Neural cell (in vitro differentiated cells): ENCODE measurements around the gene IST1. TPM values are rescaled to one million over a fixed set of nuclear protein-coding genes. Genes with fewer than 3 reads are reported as not detected.

Experiments
- H2AFZ ChIP-seq: fragments of 200-600, 300-800 bp; sonication (generic), shearing (Covaris generic); 2 replicates; pipeline ENCODE4 v1.6.0; 2014; ENCODE audit warnings: low read depth, mild to moderate bottlenecking, antibody characterized with exemption, low read length, moderate library complexity
- H3F3A ChIP-seq: fragments of 200-600 bp; shearing (Covaris generic); 2 replicates; pipeline ENCODE4 v1.6.1; 2016; ENCODE audit warnings: mild to moderate bottlenecking, moderate library complexity, mixed read lengths, antibody characterized with exemption, low read length; ENCODE audit not compliant: insufficient read depth, poor library complexity, severe bottlenecking
- H3K27ac ChIP-seq: fragments of 200-600, 300-800 bp; sonication (generic), shearing (Covaris generic); 2 replicates; pipeline ENCODE4 v1.5.1; 2014; ENCODE audit warnings: mild to moderate bottlenecking, low read length, moderate library complexity
- H3K27me3 ChIP-seq: fragments of 300-800, 200-600 bp; sonication (generic), shearing (Covaris generic); 2 replicates; pipeline ENCODE4 v1.6.0; 2014; ENCODE audit warnings: mild to moderate bottlenecking, low read depth, low read length, moderate library complexity; ENCODE audit not compliant: insufficient read depth
- H3K36me3 ChIP-seq: fragments of 300-800, 200-600 bp; sonication (generic), shearing (Covaris generic); 2 replicates; pipeline ENCODE4 v1.5.1; 2014; ENCODE audit warnings: mild to moderate bottlenecking, antibody characterized with exemption, low read length, moderate library complexity; ENCODE audit not compliant: insufficient read depth
- H3K4me2 ChIP-seq: fragments of 300-800, 200-600 bp; sonication (generic), shearing (Covaris generic); 2 replicates; pipeline ENCODE4 v1.6.0; 2014; ENCODE audit warnings: mild to moderate bottlenecking, low read length
- H3K4me3 ChIP-seq: fragments of 300-800, 200-600 bp; sonication (generic), shearing (Covaris generic); 2 replicates; pipeline ENCODE4 v1.5.1; 2014; ENCODE audit warnings: mild to moderate bottlenecking, low read length, moderate library complexity
- H3K79me2 ChIP-seq: fragments of 200-600 bp; shearing (Covaris generic); replicated peaks from 2 replicates; pipeline ENCODE4 v1.6.0; 2014; ENCODE audit warnings: mild to moderate bottlenecking, low read length, moderate library complexity; ENCODE audit not compliant: insufficient read depth
- H3K9ac ChIP-seq: fragments of 300-800, 200-600 bp; sonication (generic), shearing (Covaris generic); 2 replicates; pipeline ENCODE4 v1.6.1; 2016; ENCODE audit warnings: mild to moderate bottlenecking, low read length, mixed read lengths
- H3K9me2 ChIP-seq: fragments of 200-600 bp; shearing (Covaris generic); 2 replicates; pipeline ENCODE4 v1.6.1; 2016; ENCODE audit warnings: mild to moderate bottlenecking, low read length, mixed read lengths; ENCODE audit not compliant: insufficient read depth
- H3K9me3 ChIP-seq: fragments of 200-600, 300-800 bp; sonication (generic), shearing (Covaris generic); 2 replicates; pipeline ENCODE4 v1.6.1; 2016; ENCODE audit warnings: mild to moderate bottlenecking, mixed run types, low read length, moderate library complexity, mixed read lengths
- H4K20me1 ChIP-seq: fragments of 200-600 bp; shearing (Covaris generic); 2 replicates; pipeline ENCODE4 v1.6.1; 2016; ENCODE audit warnings: mild to moderate bottlenecking, mixed run types; ENCODE audit not compliant: insufficient read depth
- EP300 ChIP-seq: fragments of 450-650 bp; conservative IDR thresholded peaks from 2 replicates; pipeline ENCODE4 v1.6.1; 2014; ENCODE audit warnings: antibody characterized with exemption, mild to moderate bottlenecking, moderate library complexity; ENCODE audit not compliant: poor library complexity, severe bottlenecking
- EZH2 ChIP-seq: fragments of 200-600, 300-800 bp; shearing (Covaris generic), sonication (generic); IDR thresholded peaks from 2 replicates; pipeline ENCODE4 v1.6.1; 2014; ENCODE audit warnings: antibody characterized with exemption, low read length, borderline replicate concordance, mild to moderate bottlenecking; ENCODE audit not compliant: insufficient read depth, poor library complexity, severe bottlenecking
- MXI1 ChIP-seq: fragments of 450-650 bp; conservative IDR thresholded peaks from 2 replicates; pipeline ENCODE4 v1.6.1; 2014; ENCODE audit warnings: antibody characterized with exemption, mild to moderate bottlenecking; ENCODE audit not compliant: poor library complexity, severe bottlenecking
- POLR2AphosphoS5 ChIP-seq: IDR thresholded peaks from 2 replicates; pipeline ENCODE4 v1.6.1; 2012
- RAD21 ChIP-seq: fragments of 450-650 bp; conservative IDR thresholded peaks from 2 replicates; pipeline ENCODE4 v1.6.1; 2014; ENCODE audit warnings: antibody characterized with exemption, mild to moderate bottlenecking, moderate library complexity
- SMC3 ChIP-seq: fragments of 450-650 bp; conservative IDR thresholded peaks from 2 replicates; pipeline ENCODE4 v1.6.1; 2014; ENCODE audit warnings: antibody characterized with exemption, mild to moderate bottlenecking, moderate library complexity; ENCODE audit not compliant: poor library complexity
- TAF1 ChIP-seq: IDR thresholded peaks from 2 replicates; pipeline ENCODE4 v1.6.1; 2012; ENCODE audit warnings: low read depth
- polyA plus RNA-seq: library from polyadenylated mRNA; depleted of rRNA; stranded (reverse); fragments of >200 nt; gene quantifications from 2 replicates; pipeline ENCODE4 v1.2.3, GENCODE V29; 2014
- TF ChIP-seq, protein P1 (sequence below): fragments of 450-650 bp; IDR thresholded peaks from 2 replicates; pipeline ENCODE4 v1.5.1; 2014; ENCODE audit warnings: antibody characterized with exemption, mild to moderate bottlenecking, moderate library complexity; ENCODE audit not compliant: poor library complexity, severe bottlenecking
- TF ChIP-seq, protein P2 (sequence below): IDR thresholded peaks from 2 replicates; pipeline ENCODE4 v1.6.1; 2012; ENCODE audit warnings: borderline replicate concordance

The IST1 gene
- polyA plus RNA-seq, 1 donor from 2014 or later, result 389 TPM

DNA sequence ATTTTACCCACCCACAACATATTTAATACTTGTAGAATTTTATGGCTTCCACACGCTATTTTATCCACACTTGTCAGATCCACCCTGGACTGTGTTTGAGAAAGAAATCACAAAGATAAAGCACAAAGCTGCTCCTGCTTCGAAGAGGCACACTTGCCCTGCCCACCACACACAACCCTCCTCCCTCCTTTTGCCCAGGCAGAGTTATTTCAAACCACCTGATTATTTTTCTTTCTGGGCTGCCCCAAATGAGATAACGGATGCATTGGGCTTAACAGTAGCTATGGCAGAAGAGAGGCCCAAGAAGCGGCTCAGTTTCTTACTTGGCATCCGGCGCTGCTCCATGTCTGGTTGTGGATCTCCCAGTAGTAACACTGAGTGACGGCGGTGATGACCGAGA, 77.7 kb downstream of the IST1 start:
- Histone ChIP-seq H2AFZ (no peak overlapping the region), H3K9me3 (no peaks in the 10 kb centered on the region), H3K79me2 (no peaks in the 10 kb centered on the region), H3K9ac (no peak overlapping the region), H3K4me3 (no peak overlapping the region), H3K27ac (no peak overlapping the region), H3K27me3 (no peaks in the 10 kb centered on the region), H4K20me1 (no peaks in the 10 kb centered on the region), H3K4me2 (no peak overlapping the region), H3K9me2 (no peaks in the 10 kb centered on the region), H3K36me3 (no peaks in the 10 kb centered on the region), H3F3A (no peaks in the 10 kb centered on the region)
- TF ChIP-seq, protein P1, sequence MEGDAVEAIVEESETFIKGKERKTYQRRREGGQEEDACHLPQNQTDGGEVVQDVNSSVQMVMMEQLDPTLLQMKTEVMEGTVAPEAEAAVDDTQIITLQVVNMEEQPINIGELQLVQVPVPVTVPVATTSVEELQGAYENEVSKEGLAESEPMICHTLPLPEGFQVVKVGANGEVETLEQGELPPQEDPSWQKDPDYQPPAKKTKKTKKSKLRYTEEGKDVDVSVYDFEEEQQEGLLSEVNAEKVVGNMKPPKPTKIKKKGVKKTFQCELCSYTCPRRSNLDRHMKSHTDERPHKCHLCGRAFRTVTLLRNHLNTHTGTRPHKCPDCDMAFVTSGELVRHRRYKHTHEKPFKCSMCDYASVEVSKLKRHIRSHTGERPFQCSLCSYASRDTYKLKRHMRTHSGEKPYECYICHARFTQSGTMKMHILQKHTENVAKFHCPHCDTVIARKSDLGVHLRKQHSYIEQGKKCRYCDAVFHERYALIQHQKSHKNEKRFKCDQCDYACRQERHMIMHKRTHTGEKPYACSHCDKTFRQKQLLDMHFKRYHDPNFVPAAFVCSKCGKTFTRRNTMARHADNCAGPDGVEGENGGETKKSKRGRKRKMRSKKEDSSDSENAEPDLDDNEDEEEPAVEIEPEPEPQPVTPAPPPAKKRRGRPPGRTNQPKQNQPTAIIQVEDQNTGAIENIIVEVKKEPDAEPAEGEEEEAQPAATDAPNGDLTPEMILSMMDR, result no peak
- TF ChIP-seq MXI1 (no peak), RAD21 (no peak), POLR2AphosphoS5 (no peak), EP300 (no peak), SMC3 (no peak), TAF1 (no peak), EZH2 (no peak)
- TF ChIP-seq, protein P2, sequence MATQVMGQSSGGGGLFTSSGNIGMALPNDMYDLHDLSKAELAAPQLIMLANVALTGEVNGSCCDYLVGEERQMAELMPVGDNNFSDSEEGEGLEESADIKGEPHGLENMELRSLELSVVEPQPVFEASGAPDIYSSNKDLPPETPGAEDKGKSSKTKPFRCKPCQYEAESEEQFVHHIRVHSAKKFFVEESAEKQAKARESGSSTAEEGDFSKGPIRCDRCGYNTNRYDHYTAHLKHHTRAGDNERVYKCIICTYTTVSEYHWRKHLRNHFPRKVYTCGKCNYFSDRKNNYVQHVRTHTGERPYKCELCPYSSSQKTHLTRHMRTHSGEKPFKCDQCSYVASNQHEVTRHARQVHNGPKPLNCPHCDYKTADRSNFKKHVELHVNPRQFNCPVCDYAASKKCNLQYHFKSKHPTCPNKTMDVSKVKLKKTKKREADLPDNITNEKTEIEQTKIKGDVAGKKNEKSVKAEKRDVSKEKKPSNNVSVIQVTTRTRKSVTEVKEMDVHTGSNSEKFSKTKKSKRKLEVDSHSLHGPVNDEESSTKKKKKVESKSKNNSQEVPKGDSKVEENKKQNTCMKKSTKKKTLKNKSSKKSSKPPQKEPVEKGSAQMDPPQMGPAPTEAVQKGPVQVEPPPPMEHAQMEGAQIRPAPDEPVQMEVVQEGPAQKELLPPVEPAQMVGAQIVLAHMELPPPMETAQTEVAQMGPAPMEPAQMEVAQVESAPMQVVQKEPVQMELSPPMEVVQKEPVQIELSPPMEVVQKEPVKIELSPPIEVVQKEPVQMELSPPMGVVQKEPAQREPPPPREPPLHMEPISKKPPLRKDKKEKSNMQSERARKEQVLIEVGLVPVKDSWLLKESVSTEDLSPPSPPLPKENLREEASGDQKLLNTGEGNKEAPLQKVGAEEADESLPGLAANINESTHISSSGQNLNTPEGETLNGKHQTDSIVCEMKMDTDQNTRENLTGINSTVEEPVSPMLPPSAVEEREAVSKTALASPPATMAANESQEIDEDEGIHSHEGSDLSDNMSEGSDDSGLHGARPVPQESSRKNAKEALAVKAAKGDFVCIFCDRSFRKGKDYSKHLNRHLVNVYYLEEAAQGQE, result no peak

DNA sequence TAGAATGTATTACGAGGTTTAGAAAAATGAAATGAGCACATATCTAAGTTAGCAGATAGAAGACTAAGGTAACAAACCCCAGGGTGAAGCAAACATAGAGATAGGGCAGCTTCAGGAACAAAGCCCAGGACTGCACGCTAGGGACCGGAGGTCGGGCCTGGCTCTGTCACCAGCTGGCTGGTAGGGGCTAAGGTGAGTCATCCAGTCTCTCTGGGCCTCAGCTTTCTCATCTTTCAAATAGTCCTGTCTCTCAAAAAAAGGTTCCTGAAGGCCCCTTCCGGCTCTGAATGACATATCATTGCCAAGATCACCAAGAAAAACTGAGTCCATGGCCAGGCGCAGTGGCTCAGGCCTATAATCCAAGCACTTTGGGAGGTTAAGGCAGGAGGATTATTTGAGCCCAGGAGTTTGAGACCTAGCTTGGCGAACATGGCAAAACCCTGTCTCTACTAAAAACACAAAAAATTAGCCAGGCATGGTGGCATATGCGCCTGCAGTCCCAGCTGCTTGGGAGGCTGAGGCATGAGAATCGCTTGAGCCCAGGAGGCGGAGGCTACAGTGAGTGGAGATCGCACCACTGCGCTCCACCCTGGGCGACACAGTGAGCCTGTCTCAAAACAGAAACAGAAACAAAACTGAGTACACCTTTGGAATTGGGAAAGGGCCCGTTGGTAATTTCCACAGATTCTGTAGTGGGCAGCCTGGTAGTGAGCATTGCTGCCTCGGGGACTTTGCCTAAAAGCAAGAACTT, 78.9 kb downstream of the IST1 start:
- Histone ChIP-seq H3K27me3 (no peaks in the 10 kb centered on the region), H3K4me3 (no peak overlapping the region), H4K20me1 (no peaks in the 10 kb centered on the region), H3F3A (no peaks in the 10 kb centered on the region), H3K79me2 (no peaks in the 10 kb centered on the region), H3K9me2 (no peaks in the 10 kb centered on the region), H3K27ac (no peak overlapping the region), H3K9me3 (no peaks in the 10 kb centered on the region), H3K36me3 (no peaks in the 10 kb centered on the region), H3K9ac (no peak overlapping the region), H2AFZ (no peak overlapping the region), H3K4me2 (no peak overlapping the region)
- TF ChIP-seq EZH2, result no peak
- no peak for TF ChIP-seq SMC3
- TF ChIP-seq MXI1, result no peak
- TF ChIP-seq RAD21, result no peak
- no peak for TF ChIP-seq POLR2AphosphoS5
- no peak for TF ChIP-seq TAF1
- TF ChIP-seq, protein P2, result no peak
- no peak for TF ChIP-seq EP300
- TF ChIP-seq, protein P1, result no peak
